ENCODE measurements around the gene MPND. TPM values are rescaled to one million over a fixed set of nuclear protein-coding genes. Genes with fewer than 3 reads are reported as not detected.

MPND gene
- total and polyA plus RNA-seq, 2 of the 13 experiments (the other 11 are each of a cell fraction or from before 2014, with no cell fraction given), result 10.8 to 15.8 TPM

GRCh38 chr19:4343370-4344307 is at the start of gene MPND (continued):
- TF ChIP-seq ZNF281 (CRISPR knock-in tag; IDR thresholded peaks at IDR 0.05; ENCODE audit: borderline replicate concordance) (peak; percentile 8; the same call in 1 of the 2 replicates), ZNF567 (CRISPR knock-in tag; IDR thresholded peaks at IDR 0.05; ENCODE audit: borderline replicate concordance) (no peak), ZNF138 (CRISPR knock-in tag; IDR thresholded peaks at IDR 0.05; ENCODE audit: low read depth) (no peak), NFE2 (CRISPR knock-in tag; IDR thresholded peaks at IDR 0.05) (no peak), PRDM4 (CRISPR knock-in tag; IDR thresholded peaks at IDR 0.05; ENCODE audit: borderline replicate concordance) (no peak), ZNF414 (CRISPR knock-in tag; IDR thresholded peaks at IDR 0.05) (no peak), WIZ (CRISPR knock-in tag; IDR thresholded peaks at IDR 0.05) (no peak), RELA (CRISPR knock-in tag; IDR thresholded peaks at IDR 0.05) (no peak), FOSL2 (CRISPR knock-in tag; IDR thresholded peaks at IDR 0.05) (no peak), ZNF83 (CRISPR knock-in tag; IDR thresholded peaks at IDR 0.05; ENCODE audit: borderline replicate concordance) (no peak), CHCHD3 (CRISPR knock-in tag; IDR thresholded peaks at IDR 0.05) (no peak), AKNA (CRISPR knock-in tag; IDR thresholded peaks at IDR 0.05; ENCODE audit: borderline replicate concordance) (no peak), REXO4 (CRISPR knock-in tag; IDR thresholded peaks at IDR 0.05; ENCODE audit: borderline replicate concordance) (no peak), REPIN1 (CRISPR knock-in tag; IDR thresholded peaks at IDR 0.05; ENCODE audit: borderline replicate concordance, low read depth) (no peak), NFRKB (IDR thresholded peaks at IDR 0.05) (no peak), ATF3 (CRISPR knock-in tag; IDR thresholded peaks at IDR 0.05) (no peak), SAFB2 (CRISPR knock-in tag; IDR thresholded peaks at IDR 0.05; ENCODE audit: borderline replicate concordance, low read depth) (0 out of 2 replicates have a peak, but pooled peaks have one; percentile 55)

Measured in HepG2 (cell line).